HCT116 (cell line): Measurements from ENCODE around the gene TEX19. TPM values are rescaled to one million over a fixed set of nuclear protein-coding genes. Genes with fewer than 3 reads are reported as not detected.

Source experiments
- ATAC-seq: fragments of 200-7000 bp; cut with Tn5 transposase; 2 replicates; pipeline ENCODE4 v1.9.1; 2020; ENCODE audit warnings: mild to moderate bottlenecking, moderate library complexity
- BruUV-seq: library from RNA; stranded (reverse); fragments of 400-500 nt; replicated peaks from 2 replicates; lab custom pipeline; 2021; lab: Mats Ljungman, UMichigan
- CTCF ChIA-PET: fragments of 300-600 bp; sonication (Branson Sonifier 250); formaldehyde crosslinking; loops from one replicate; lab custom pipeline; 2021; ENCODE audit warnings: antibody characterized with exemption; lab: Charles Lee
- POLR2A ChIA-PET: fragments of 300-600, 350-600 bp; sonication (Branson Sonifier 250); formaldehyde crosslinking; loops from one replicate; lab custom pipeline; 2021; ENCODE audit warnings: antibody characterized with exemption; lab: Charles Lee
- RAD21 ChIA-PET, 2 experiments: fragments of 300-600 bp; sonication (Branson Sonifier 250); formaldehyde crosslinking; loops; one replicate each; lab custom pipeline; 2023; ENCODE audit warnings: low total read pairs in 2 of 2; ENCODE audit not compliant: uncharacterized antibody in 2 of 2, unreplicated experiment in 2 of 2, low non-redundant PET in 1 of 2; lab: Charles Lee
- DNase-seq: peaks from one replicate; pipeline ENCODE4 v3.0.0-alpha.2; 2010; ENCODE audit warnings: low read depth, low spot score
- H2AFZ ChIP-seq: fragments of 200-600 bp; shearing (Covaris generic), sonication (generic); 2 replicates; pipeline ENCODE4 v1.6.1; 2017; ENCODE audit warnings: low read depth, mixed run types, mixed read lengths, antibody characterized with exemption, low read length; ENCODE audit not compliant: poor library complexity, severe bottlenecking
- H3K27ac ChIP-seq: 2 replicates; pipeline ENCODE4 v1.5.1; 2012; ENCODE audit warnings: low read depth, low read length
- H3K27me3 ChIP-seq: fragments of 200-600 bp; sonication (generic); 2 replicates; pipeline ENCODE4 v1.6.1; 2016; ENCODE audit warnings: mixed run types, low read length, mixed read lengths; ENCODE audit not compliant: insufficient read depth
- H3K36me3 ChIP-seq, 2 experiments: fragments of 200-500 bp in 1 of 2; fragments of 200-600 bp in 1 of 2; sonication (Bioruptor generic) in 1 of 2; sonication (generic) in 1 of 2; 2 replicates each; pipeline versions ENCODE4 v1.5.1 to v1.6.1; 2014 to 2016; ENCODE audit warnings: low read length in 2 of 2, inconsistent platforms in 1 of 2, mixed read lengths in 1 of 2, mixed run types in 1 of 2; ENCODE audit not compliant: insufficient read depth in 2 of 2, control insufficient read depth in 1 of 2
- H3K4me1 ChIP-seq, 2 experiments: fragments of 200-600 bp in 1 of 2; sonication (generic) in 1 of 2; 2 replicates each; pipeline versions ENCODE4 v1.5.1 to v1.6.1; 2012 to 2017; ENCODE audit warnings: low read length in 2 of 2, inconsistent platforms in 1 of 2, mild to moderate bottlenecking in 1 of 2, mixed read lengths in 1 of 2, mixed run types in 1 of 2, moderate library complexity in 1 of 2; ENCODE audit not compliant: insufficient read depth in 2 of 2, control insufficient read depth in 1 of 2
- H3K4me2 ChIP-seq: fragments of 200-600 bp; sonication (generic); 2 replicates; pipeline ENCODE4 v1.6.1; 2017; ENCODE audit warnings: mixed run types, low read length, mixed read lengths
- H3K4me3 ChIP-seq, 2 experiments: fragments of 200-600 bp in 1 of 2; sonication (generic) in 1 of 2; replicated peaks in 1 of 2; 2 replicates each; pipeline ENCODE4 v1.5.1; 2011 to 2016; ENCODE audit warnings: low read length in 2 of 2, control low read depth in 1 of 2, low read depth in 1 of 2, mild to moderate bottlenecking in 1 of 2, mixed read lengths in 1 of 2, mixed run types in 1 of 2
- H3K79me2 ChIP-seq: fragments of 200-600 bp; sonication (generic); 2 replicates; pipeline ENCODE4 v1.6.1; 2017; ENCODE audit warnings: mild to moderate bottlenecking, mixed run types, low read length, moderate library complexity, mixed read lengths; ENCODE audit not compliant: insufficient read depth
- H3K9ac ChIP-seq: fragments of 200-600 bp; sonication (generic); 2 replicates; pipeline ENCODE4 v1.6.1; 2016; ENCODE audit warnings: low read length, mixed read lengths
- H3K9me2 ChIP-seq: fragments of 200-600 bp; sonication (generic), shearing (Covaris generic); 2 replicates; pipeline ENCODE4 v1.6.1; 2017; ENCODE audit warnings: mixed run types, mild to moderate bottlenecking, moderate library complexity; ENCODE audit not compliant: insufficient read depth
- H3K9me3 ChIP-seq, 2 experiments: fragments of 200-500 bp in 1 of 2; fragments of 200-600 bp in 1 of 2; sonication (Bioruptor generic) in 1 of 2; sonication (generic) in 1 of 2; 2 replicates each; pipeline ENCODE4 v1.6.1; 2014 to 2017; ENCODE audit warnings: low read length in 2 of 2, mixed read lengths in 2 of 2, inconsistent platforms in 1 of 2, low read depth in 1 of 2, mild to moderate bottlenecking in 1 of 2, mixed run types in 1 of 2, moderate library complexity in 1 of 2; ENCODE audit not compliant: control insufficient read depth in 1 of 2, insufficient read depth in 1 of 2
- H4K20me1 ChIP-seq: fragments of 200-600 bp; sonication (generic), shearing (Covaris generic); 2 replicates; pipeline ENCODE4 v1.6.1; 2017; ENCODE audit warnings: mixed run types, mild to moderate bottlenecking, moderate library complexity; ENCODE audit not compliant: insufficient read depth
- CBX3 ChIP-seq: IDR thresholded peaks from 2 replicates; pipeline ENCODE4 v1.6.1; 2012; ENCODE audit warnings: low read depth
- EZH2 ChIP-seq: fragments of 200-600 bp; sonication (generic); IDR thresholded peaks from 2 replicates; pipeline ENCODE4 v1.6.1; 2017; ENCODE audit warnings: antibody characterized with exemption, mixed run types
- EZH2phosphoT487 ChIP-seq: fragments of 200-600 bp; IDR thresholded peaks from 2 replicates; pipeline ENCODE4 v1.6.1; 2018; ENCODE audit warnings: antibody characterized with exemption, borderline replicate concordance
- FOSL1 ChIP-seq: IDR thresholded peaks from 2 replicates; pipeline ENCODE4 v1.6.1; 2012; ENCODE audit warnings: low read depth
- SRF ChIP-seq: IDR thresholded peaks from 2 replicates; pipeline ENCODE4 v1.6.1; 2012; ENCODE audit warnings: low read depth
- intact Hi-C: fragments of 100-400 bp; cut with micrococcal nuclease; formaldehyde crosslinking; loops from 2 replicates; pipeline ENCODE4 v1.10.0; 2022
- total RNA-seq: library from RNA; stranded (reverse); gene quantifications from one replicate; pipeline ENCODE4 v1.2.1, GENCODE V29; 2021; ENCODE audit not compliant: unreplicated experiment
- TF ChIP-seq, protein P1 (sequence below): IDR thresholded peaks from 2 replicates; pipeline ENCODE4 v1.6.1; 2011; ENCODE audit warnings: mild to moderate bottlenecking, low read length, moderate library complexity; ENCODE audit not compliant: insufficient replicate concordance; ENCODE audit errors: extremely low read depth
- TF ChIP-seq, protein P2 (sequence below): IDR thresholded peaks from 2 replicates; pipeline ENCODE4 v1.6.1; 2012; ENCODE audit warnings: low read depth
- TF ChIP-seq, protein P3 (sequence below): IDR thresholded peaks from 2 replicates; pipeline ENCODE4 v1.6.1; 2012

The TEX19 gene
- total RNA-seq, 1 experiment from 2014 or later: 2.1 TPM

DNA sequence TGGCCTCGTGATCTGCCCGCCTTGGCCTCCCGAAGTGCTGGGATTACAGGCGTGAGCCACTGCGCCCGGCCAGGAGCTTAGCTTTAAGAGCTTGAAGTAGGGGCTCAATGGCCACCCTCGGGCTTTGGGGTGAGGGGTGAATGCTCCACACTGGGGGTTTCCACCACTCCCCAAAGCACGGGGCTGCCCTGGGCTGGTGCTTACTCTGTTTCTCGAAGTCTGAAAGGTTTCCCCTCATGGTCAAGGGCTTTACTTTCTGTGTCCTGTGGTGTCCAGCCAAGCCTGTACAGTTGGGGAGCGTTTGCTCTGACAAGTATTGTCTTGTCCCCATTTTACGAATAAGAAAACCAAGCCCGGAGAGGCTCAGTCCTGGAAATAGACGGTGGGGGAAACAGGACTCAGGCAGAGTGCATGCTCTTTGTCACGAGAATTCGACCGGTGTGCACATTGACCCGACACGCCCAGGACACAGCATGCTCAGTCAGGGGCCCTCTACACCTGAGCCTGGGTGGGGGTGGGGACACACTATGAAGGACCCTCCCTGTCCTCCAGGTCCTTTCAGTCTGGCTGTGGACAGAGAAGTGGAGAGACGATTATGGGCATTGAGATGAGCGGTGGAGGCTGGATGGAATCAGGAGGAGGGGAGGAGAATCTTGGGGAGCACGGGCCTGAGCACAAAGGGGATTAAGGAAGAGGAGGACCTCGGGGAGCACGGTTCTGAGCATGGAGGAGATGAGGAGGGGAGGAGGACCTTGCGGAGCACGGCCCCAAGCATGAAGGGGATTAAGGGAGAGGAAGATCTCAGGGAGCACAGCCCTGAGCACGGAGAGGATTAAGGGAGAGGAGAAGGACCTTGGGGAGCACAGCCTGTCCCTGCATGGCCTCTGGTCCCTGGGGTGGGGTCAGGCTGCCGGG, 49.1 kb upstream of the TEX19 start:
- intact Hi-C loops: no loop called here
- Histone ChIP-seq H3K27me3 (peaks cover 17% of the 10 kb centered on the region; the same call in 1 of the 2 replicates), H3K79me2 (no peaks in the 10 kb centered on the region), H4K20me1 (no peaks in the 10 kb centered on the region), H3K4me1 (peaks cover 0 to 7% of the 10 kb centered on the region in 2 experiments; a peak in 2 of 4 replicates), H3K4me3 (no peak overlapping the region), H3K27ac (no peak overlapping the region), H3K9ac (no peak overlapping the region), H3K36me3 (no peaks in the 10 kb centered on the region), H3K9me2 (no peaks in the 10 kb centered on the region), H3K4me2 (no peak overlapping the region), H3K9me3 (no peaks in the 10 kb centered on the region), H2AFZ (no peak overlapping the region)
- TF ChIP-seq, protein P1, sequence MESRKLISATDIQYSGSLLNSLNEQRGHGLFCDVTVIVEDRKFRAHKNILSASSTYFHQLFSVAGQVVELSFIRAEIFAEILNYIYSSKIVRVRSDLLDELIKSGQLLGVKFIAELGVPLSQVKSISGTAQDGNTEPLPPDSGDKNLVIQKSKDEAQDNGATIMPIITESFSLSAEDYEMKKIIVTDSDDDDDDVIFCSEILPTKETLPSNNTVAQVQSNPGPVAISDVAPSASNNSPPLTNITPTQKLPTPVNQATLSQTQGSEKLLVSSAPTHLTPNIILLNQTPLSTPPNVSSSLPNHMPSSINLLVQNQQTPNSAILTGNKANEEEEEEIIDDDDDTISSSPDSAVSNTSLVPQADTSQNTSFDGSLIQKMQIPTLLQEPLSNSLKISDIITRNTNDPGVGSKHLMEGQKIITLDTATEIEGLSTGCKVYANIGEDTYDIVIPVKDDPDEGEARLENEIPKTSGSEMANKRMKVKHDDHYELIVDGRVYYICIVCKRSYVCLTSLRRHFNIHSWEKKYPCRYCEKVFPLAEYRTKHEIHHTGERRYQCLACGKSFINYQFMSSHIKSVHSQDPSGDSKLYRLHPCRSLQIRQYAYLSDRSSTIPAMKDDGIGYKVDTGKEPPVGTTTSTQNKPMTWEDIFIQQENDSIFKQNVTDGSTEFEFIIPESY: no peak
- TF ChIP-seq, protein P2, sequence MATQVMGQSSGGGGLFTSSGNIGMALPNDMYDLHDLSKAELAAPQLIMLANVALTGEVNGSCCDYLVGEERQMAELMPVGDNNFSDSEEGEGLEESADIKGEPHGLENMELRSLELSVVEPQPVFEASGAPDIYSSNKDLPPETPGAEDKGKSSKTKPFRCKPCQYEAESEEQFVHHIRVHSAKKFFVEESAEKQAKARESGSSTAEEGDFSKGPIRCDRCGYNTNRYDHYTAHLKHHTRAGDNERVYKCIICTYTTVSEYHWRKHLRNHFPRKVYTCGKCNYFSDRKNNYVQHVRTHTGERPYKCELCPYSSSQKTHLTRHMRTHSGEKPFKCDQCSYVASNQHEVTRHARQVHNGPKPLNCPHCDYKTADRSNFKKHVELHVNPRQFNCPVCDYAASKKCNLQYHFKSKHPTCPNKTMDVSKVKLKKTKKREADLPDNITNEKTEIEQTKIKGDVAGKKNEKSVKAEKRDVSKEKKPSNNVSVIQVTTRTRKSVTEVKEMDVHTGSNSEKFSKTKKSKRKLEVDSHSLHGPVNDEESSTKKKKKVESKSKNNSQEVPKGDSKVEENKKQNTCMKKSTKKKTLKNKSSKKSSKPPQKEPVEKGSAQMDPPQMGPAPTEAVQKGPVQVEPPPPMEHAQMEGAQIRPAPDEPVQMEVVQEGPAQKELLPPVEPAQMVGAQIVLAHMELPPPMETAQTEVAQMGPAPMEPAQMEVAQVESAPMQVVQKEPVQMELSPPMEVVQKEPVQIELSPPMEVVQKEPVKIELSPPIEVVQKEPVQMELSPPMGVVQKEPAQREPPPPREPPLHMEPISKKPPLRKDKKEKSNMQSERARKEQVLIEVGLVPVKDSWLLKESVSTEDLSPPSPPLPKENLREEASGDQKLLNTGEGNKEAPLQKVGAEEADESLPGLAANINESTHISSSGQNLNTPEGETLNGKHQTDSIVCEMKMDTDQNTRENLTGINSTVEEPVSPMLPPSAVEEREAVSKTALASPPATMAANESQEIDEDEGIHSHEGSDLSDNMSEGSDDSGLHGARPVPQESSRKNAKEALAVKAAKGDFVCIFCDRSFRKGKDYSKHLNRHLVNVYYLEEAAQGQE: no peak
- no peak for TF ChIP-seq FOSL1
- no peak for TF ChIP-seq EZH2
- TF ChIP-seq CBX3: no peak
- TF ChIP-seq EZH2phosphoT487: no peak
- no peak for TF ChIP-seq SRF
- TF ChIP-seq, protein P3, sequence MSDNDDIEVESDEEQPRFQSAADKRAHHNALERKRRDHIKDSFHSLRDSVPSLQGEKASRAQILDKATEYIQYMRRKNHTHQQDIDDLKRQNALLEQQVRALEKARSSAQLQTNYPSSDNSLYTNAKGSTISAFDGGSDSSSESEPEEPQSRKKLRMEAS: no peak
- CTCF ChIA-PET: interaction anchor here (0.7 to 1.2 kb wide), 2 partner anchors 10 to 11 kb away, joined by 3 to 4 read pairs; no protein-coding TSS in a partner anchor
- POLR2A ChIA-PET: interaction anchor here (1.2 kb wide), 1 partner anchor 12 kb away, joined by 3 read pairs; no protein-coding TSS in a partner anchor
- DNase-seq (no peak), ATAC-seq (no peak)
- RAD21 ChIA-PET: no interaction called here
- BruUV-seq: no TSS peak
